ENCODE data around the gene TMEM223.

TMEM223 gene

GRCh38 chr11:62801071-62801470 lies 9.3 kb upstream of the TMEM223 start:
- no peak overlapping the region for H2BK5ac ChIP-seq (ENCODE audit: low read depth, low read length, poor library complexity, severe bottlenecking)
- H3K9ac ChIP-seq (ENCODE audit: low read length): no peak overlapping the region
- H2AK5ac ChIP-seq (ENCODE audit: low read length, severe bottlenecking): no peak overlapping the region
- H2BK15ac ChIP-seq (ENCODE audit: low read depth, poor library complexity, severe bottlenecking): no peak overlapping the region
- H4K91ac ChIP-seq (ENCODE audit: low read length): no peak overlapping the region
- no peak overlapping the region for H2BK12ac ChIP-seq (ENCODE audit: low read length in 2 of 2)
- H3K27ac ChIP-seq (ENCODE audit: low read length, poor library complexity, severe bottlenecking): no peak overlapping the region
- H3K23ac ChIP-seq (ENCODE audit: low read length in 2 of 2): no peak overlapping the region
- H3K27me3 ChIP-seq (ENCODE audit: control insufficient read depth in 1 of 2, insufficient read depth in 1 of 2, low read length in 2 of 2): no peaks in the 10 kb centered on the region
- H3K4ac ChIP-seq (ENCODE audit: low read depth in 1 of 2, low read length in 2 of 2): no peak overlapping the region
- DNase-seq: no peak
- H3K9me3 ChIP-seq (ENCODE audit: control insufficient read depth, low read length): no peaks in the 10 kb centered on the region
- H3K18ac ChIP-seq (ENCODE audit: low read depth in 1 of 2, low read length in 2 of 2): no peak overlapping the region
- H4K8ac ChIP-seq (ENCODE audit: low read length): no peak overlapping the region
- H3K4me3 ChIP-seq (ENCODE audit: insufficient read depth in 1 of 2, low read depth in 1 of 2, low read length in 2 of 2): no peak overlapping the region
- peaks cover 67 to 74% of the 10 kb centered on the region in 2 experiments for H3K36me3 ChIP-seq (ENCODE audit: control insufficient read depth in 1 of 2, insufficient read depth in 2 of 2, low read depth in 1 of 2, low read length in 2 of 2)
- H3K4me2 ChIP-seq (ENCODE audit: low read length, poor library complexity, severe bottlenecking): no peak overlapping the region
- no peak overlapping the region for H2BK120ac ChIP-seq (ENCODE audit: low read depth, low read length)
- peaks cover 6% of the 10 kb centered on the region for H3K4me1 ChIP-seq (ENCODE audit: control insufficient read depth, insufficient read depth, low read depth, low read length)
- WGBS: 96% methylated on average over 4 of the region's 4 CpGs
- no peak overlapping the region for H3K14ac ChIP-seq (ENCODE audit: low read length in 2 of 2)
- H2AFZ ChIP-seq (ENCODE audit: low read depth, low read length): no peak overlapping the region
- peaks cover 34% of the 10 kb centered on the region for H3K79me1 ChIP-seq (replicated peaks; ENCODE audit: low read length, poor library complexity, severe bottlenecking)

DNA sequence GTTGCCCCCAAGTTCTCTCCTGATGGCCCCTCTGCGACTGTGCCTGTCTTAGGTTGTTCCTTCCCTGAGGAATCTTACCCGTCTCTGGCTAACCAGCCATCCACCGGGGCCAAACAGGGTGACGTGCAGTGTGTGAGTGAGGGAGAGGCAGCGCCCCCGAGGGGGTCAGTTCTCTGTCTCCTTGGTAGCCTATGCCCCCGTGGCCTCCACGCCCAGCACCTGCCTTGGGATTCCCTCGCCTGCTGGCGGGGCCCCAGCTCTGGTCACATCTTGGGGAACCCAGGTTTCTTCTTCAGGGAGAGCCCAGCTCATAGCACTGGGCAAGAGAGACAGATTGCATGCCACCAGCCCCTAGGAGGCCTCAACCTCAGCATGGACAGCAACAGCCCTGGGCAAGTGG lies 7.7 kb upstream of the TMEM223 start:
- H4K8ac ChIP-seq (ENCODE audit: low read length): no peak overlapping the region
- no peak overlapping the region for H3K18ac ChIP-seq (ENCODE audit: low read depth in 1 of 2, low read length in 2 of 2)
- no peak overlapping the region for H3K14ac ChIP-seq (ENCODE audit: low read length in 2 of 2)
- no peak overlapping the region for H3K4me3 ChIP-seq (ENCODE audit: insufficient read depth in 1 of 2, low read depth in 1 of 2, low read length in 2 of 2)
- H2BK5ac ChIP-seq (ENCODE audit: low read depth, low read length, poor library complexity, severe bottlenecking): no peak overlapping the region
- no peak overlapping the region for H3K27ac ChIP-seq (ENCODE audit: low read length, poor library complexity, severe bottlenecking)
- no peak overlapping the region for H2AFZ ChIP-seq (ENCODE audit: low read depth, low read length)
- no peak overlapping the region for H2AK5ac ChIP-seq (ENCODE audit: low read length, severe bottlenecking)
- H3K79me1 ChIP-seq (replicated peaks; ENCODE audit: low read length, poor library complexity, severe bottlenecking): peaks cover 42% of the 10 kb centered on the region
- peaks cover 82 to 90% of the 10 kb centered on the region in 2 experiments for H3K36me3 ChIP-seq (ENCODE audit: control insufficient read depth in 1 of 2, insufficient read depth in 2 of 2, low read depth in 1 of 2, low read length in 2 of 2)
- no peak overlapping the region for H2BK12ac ChIP-seq (ENCODE audit: low read length in 2 of 2)
- no peak for DNase-seq
- H3K9ac ChIP-seq (ENCODE audit: low read length): no peak overlapping the region
- no peak overlapping the region for H3K4ac ChIP-seq (ENCODE audit: low read depth in 1 of 2, low read length in 2 of 2)
- no peak overlapping the region for H3K4me2 ChIP-seq (ENCODE audit: low read length, poor library complexity, severe bottlenecking)
- no peaks in the 10 kb centered on the region for H3K27me3 ChIP-seq (ENCODE audit: control insufficient read depth in 1 of 2, insufficient read depth in 1 of 2, low read length in 2 of 2)
- H4K91ac ChIP-seq (ENCODE audit: low read length): no peak overlapping the region
- H3K9me3 ChIP-seq (ENCODE audit: control insufficient read depth, low read length): no peaks in the 10 kb centered on the region
- no peak overlapping the region for H3K23ac ChIP-seq (ENCODE audit: low read length in 2 of 2)
- no peak overlapping the region for H2BK15ac ChIP-seq (ENCODE audit: low read depth, poor library complexity, severe bottlenecking)
- no peak overlapping the region for H2BK120ac ChIP-seq (ENCODE audit: low read depth, low read length)
- WGBS: 96% methylated on average over 10 of the region's 10 CpGs
- peaks cover 6% of the 10 kb centered on the region for H3K4me1 ChIP-seq (ENCODE audit: control insufficient read depth, insufficient read depth, low read depth, low read length)

DNA sequence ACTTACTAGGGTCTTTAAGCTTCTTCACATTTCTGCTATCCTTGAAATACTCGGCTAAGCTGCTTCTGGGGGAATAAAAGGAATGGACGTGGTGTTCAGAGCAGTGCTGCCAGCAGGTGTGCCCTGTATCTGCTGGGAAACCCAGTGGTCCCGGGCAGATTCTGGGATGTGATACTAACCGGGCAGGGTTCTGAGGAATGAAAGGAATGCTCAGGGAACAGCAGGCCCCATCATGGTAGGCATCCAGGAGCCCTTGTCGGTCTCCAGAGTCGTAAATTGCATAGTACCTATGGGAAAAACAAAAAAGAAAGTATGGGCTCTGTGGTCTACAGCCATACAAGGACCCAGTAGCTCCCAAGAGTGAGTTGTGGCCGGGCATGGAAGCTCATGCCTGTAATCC lies 4.5 kb upstream of the TMEM223 start:
- Histone ChIP-seq H2BK120ac (ENCODE audit: low read depth, low read length) (no peak overlapping the region), H3K4me1 (ENCODE audit: control insufficient read depth, insufficient read depth, low read depth, low read length) (peaks cover 9% of the 10 kb centered on the region), H2BK15ac (ENCODE audit: low read depth, poor library complexity, severe bottlenecking) (no peak overlapping the region), H3K9me3 (ENCODE audit: control insufficient read depth, low read length) (no peaks in the 10 kb centered on the region), H3K4ac (ENCODE audit: low read depth in 1 of 2, low read length in 2 of 2) (no peak overlapping the region), H2BK12ac (ENCODE audit: low read length in 2 of 2) (no peak overlapping the region), H3K14ac (ENCODE audit: low read length in 2 of 2) (no peak overlapping the region), H3K4me2 (ENCODE audit: low read length, poor library complexity, severe bottlenecking) (no peak overlapping the region), H3K9ac (ENCODE audit: low read length) (no peak overlapping the region), H3K18ac (ENCODE audit: low read depth in 1 of 2, low read length in 2 of 2) (no peak overlapping the region), H4K8ac (ENCODE audit: low read length) (no peak overlapping the region), H3K27ac (ENCODE audit: low read length, poor library complexity, severe bottlenecking) (no peak overlapping the region), H3K4me3 (ENCODE audit: insufficient read depth in 1 of 2, low read depth in 1 of 2, low read length in 2 of 2) (no peak overlapping the region), H2AK5ac (ENCODE audit: low read length, severe bottlenecking) (no peak overlapping the region), H3K79me1 (replicated peaks; ENCODE audit: low read length, poor library complexity, severe bottlenecking) (peaks cover 36% of the 10 kb centered on the region), H3K27me3 (ENCODE audit: control insufficient read depth in 1 of 2, insufficient read depth in 1 of 2, low read length in 2 of 2) (no peaks in the 10 kb centered on the region), H2BK5ac (ENCODE audit: low read depth, low read length, poor library complexity, severe bottlenecking) (no peak overlapping the region), H2AFZ (ENCODE audit: low read depth, low read length) (no peak overlapping the region), H3K23ac (ENCODE audit: low read length in 2 of 2) (no peak overlapping the region), H3K36me3 (ENCODE audit: control insufficient read depth in 1 of 2, insufficient read depth in 2 of 2, low read depth in 1 of 2, low read length in 2 of 2) (peaks cover 85 to 90% of the 10 kb centered on the region in 2 experiments), H4K91ac (ENCODE audit: low read length) (no peak overlapping the region)
- 88% methylated on average over 7 of the region's 7 CpGs for WGBS
- no peak for DNase-seq

DNA sequence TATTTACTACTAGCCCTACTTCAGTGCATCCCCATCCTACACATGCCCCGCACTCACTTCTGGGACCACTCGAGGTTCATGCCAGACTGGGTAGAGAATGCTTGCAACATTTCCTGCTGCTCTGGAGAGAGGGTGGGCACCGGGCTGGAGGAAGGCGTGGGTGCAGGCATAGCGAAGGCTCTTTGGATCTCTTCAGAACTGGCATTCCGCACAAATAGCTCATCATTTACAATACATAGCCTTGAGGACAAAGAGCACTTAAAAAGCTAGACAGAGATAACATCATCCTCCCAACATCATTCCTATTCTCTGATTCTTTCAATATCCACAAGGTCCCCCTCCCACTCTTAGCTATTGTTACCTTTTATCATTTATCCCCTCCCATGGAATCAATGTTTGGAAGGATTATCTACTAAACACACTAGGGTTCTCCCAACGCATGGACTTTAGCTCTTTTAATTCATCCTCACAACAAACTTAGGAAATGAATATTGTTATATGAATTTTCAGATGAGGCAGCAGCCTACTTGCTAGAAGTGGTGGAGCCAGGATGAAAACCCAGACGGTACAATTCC lies 2.5 kb upstream of the TMEM223 start:
- H2BK120ac ChIP-seq (ENCODE audit: low read depth, low read length): no peak overlapping the region
- no peak overlapping the region for H3K23ac ChIP-seq (ENCODE audit: low read length in 2 of 2)
- no peak overlapping the region for H2BK5ac ChIP-seq (ENCODE audit: low read depth, low read length, poor library complexity, severe bottlenecking)
- no peak overlapping the region for H2BK15ac ChIP-seq (ENCODE audit: low read depth, poor library complexity, severe bottlenecking)
- H2AK5ac ChIP-seq (ENCODE audit: low read length, severe bottlenecking): no peak overlapping the region
- no peak for DNase-seq
- peaks cover 79 to 85% of the 10 kb centered on the region in 2 experiments for H3K36me3 ChIP-seq (ENCODE audit: control insufficient read depth in 1 of 2, insufficient read depth in 2 of 2, low read depth in 1 of 2, low read length in 2 of 2)
- no peak overlapping the region for H2AFZ ChIP-seq (ENCODE audit: low read depth, low read length)
- no peak overlapping the region for H3K27ac ChIP-seq (ENCODE audit: low read length, poor library complexity, severe bottlenecking)
- no peak overlapping the region for H3K14ac ChIP-seq (ENCODE audit: low read length in 2 of 2)
- H3K4me2 ChIP-seq (ENCODE audit: low read length, poor library complexity, severe bottlenecking): no peak overlapping the region
- no peak overlapping the region for H4K8ac ChIP-seq (ENCODE audit: low read length)
- H3K4me1 ChIP-seq (ENCODE audit: control insufficient read depth, insufficient read depth, low read depth, low read length): peaks cover 14% of the 10 kb centered on the region
- H3K9ac ChIP-seq (ENCODE audit: low read length): peak overlapping the region; percentile 21
- H3K4ac ChIP-seq (ENCODE audit: low read depth in 1 of 2, low read length in 2 of 2): no peak overlapping the region
- no peak overlapping the region for H4K91ac ChIP-seq (ENCODE audit: low read length)
- no peaks in the 10 kb centered on the region for H3K9me3 ChIP-seq (ENCODE audit: control insufficient read depth, low read length)
- no peak overlapping the region for H2BK12ac ChIP-seq (ENCODE audit: low read length in 2 of 2)
- H3K27me3 ChIP-seq (ENCODE audit: control insufficient read depth in 1 of 2, insufficient read depth in 1 of 2, low read length in 2 of 2): no peaks in the 10 kb centered on the region
- peaks cover 25% of the 10 kb centered on the region for H3K79me1 ChIP-seq (replicated peaks; ENCODE audit: low read length, poor library complexity, severe bottlenecking)
- no peak overlapping the region for H3K18ac ChIP-seq (ENCODE audit: low read depth in 1 of 2, low read length in 2 of 2)
- no peak overlapping the region for H3K4me3 ChIP-seq (ENCODE audit: insufficient read depth in 1 of 2, low read depth in 1 of 2, low read length in 2 of 2)
- WGBS: 97% methylated on average over 7 of the region's 8 CpGs
